HG03469 (cell line): ENCODE measurements around the gene TMEM26.

Experiments
- ATAC-seq: cut with Tn5 transposase; IDR thresholded peaks from one replicate; pipeline ENCODE4 v1.9.1; 2021; ENCODE audit warnings: mild to moderate bottlenecking, moderate library complexity, moderate number of reproducible peaks; ENCODE audit not compliant: unreplicated experiment

Gene TMEM26

DNA sequence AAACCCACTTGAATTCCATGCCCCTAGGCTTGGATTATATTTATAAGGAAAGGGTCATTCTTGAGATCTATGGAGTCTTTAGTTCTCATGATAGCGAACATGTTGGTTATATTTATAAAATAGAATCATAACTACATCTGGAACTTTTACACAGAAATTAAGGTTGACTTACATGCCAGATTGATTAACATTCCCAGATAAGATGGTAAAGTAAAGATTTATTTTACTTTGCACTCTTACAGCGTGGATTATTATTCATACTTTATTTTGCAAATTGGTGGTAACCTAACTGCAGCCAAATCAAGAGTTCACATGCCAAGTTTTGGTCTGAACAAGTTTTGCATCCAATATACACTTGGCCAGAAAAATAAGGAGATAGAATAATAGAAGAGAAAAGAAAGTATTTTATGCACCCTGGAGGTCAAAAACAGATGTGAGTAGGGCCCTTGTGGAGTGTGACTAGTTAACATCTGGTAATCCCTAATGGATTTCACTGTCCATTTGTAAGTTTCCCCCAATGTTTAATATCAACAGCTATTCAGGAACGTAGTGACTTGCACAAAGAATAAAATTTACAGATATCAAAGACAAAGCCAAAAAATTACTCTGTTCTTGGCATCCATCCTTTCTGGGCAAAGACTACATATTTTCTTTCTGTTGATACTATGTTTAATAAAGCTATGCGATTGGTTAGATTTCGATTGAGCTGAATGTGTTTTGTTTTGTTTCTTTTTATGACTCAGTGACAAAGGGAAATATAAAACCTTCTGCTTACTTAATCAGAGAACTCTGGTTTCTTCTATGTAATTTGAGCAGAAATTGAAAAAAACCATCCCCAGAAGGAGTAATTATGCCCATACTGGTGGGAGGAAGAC, 10.1 kb upstream of the TMEM26 start:
- ATAC-seq: no peak

DNA sequence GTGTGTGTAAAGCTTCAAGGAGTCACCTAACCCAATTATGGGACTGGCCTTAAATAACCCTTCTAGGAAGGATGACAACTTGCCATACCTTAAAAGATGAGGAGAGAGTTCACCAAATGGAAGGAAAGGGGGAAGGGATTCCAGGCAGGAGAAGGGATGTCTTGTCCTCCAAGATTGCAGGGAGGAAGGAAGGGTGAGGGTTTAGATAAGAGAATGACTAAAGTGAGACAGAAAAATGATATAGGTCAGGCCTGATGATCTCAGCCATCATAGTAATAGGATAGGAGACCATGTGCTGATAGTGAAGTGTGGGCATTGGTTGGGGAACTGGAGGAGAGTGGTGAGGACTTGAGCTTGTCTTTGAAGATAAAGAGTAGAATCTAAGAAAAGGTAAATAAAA, 7.7 kb upstream of the TMEM26 start:
- ATAC-seq: no peak

DNA sequence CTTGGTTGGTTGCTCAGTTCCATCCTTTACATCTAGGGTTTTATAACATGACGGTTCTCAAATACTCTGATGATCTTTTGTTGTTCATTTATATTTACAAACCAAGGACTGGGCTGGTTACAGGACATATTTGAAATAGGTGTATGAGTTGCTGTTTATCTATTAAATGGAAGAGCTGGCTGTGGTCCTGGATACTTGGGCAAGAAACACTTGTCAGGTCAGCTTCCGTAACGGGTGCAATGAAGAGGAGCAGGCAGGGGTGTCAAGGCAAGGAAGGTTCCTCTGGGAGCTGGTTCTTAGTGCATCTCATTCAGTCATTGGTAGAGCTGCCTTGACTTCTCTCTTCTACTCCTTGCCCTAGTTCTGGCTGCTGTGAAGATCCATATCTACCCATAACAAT, 4.8 kb upstream of the TMEM26 start:
- no peak for ATAC-seq

DNA sequence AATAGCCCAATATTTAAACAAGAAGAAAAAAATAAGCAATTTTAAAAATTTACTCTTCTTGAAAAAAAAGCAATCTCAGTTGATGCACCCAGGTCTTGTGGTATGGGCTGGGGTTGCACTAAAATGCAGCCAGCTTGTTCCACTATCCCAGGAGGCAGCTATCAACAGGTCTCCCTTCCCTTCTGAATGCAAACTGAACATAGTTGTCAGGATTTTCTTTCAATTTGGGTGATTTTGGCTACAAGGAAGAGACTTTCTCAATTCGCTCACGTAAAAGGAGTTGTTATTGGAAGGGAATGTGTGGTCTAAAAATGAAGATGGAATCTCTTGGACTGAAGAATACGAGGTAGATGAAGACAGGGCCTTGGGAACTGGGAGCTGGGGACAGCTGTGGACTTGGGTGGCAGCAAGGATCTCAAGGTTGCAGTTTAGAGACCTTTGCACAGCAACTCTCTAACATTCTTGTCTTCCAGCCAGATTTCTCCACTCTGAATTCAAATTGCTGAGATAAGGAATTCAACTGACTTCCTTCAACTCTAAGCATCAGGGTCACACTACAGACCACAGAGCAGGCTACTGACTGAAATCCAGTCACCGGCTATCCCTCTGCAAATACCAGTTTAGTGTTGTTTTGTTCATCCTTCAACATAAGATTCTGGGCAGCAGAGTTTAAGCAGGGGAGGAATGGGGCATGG, 3.1 kb upstream of the TMEM26 start:
- no peak for ATAC-seq

DNA sequence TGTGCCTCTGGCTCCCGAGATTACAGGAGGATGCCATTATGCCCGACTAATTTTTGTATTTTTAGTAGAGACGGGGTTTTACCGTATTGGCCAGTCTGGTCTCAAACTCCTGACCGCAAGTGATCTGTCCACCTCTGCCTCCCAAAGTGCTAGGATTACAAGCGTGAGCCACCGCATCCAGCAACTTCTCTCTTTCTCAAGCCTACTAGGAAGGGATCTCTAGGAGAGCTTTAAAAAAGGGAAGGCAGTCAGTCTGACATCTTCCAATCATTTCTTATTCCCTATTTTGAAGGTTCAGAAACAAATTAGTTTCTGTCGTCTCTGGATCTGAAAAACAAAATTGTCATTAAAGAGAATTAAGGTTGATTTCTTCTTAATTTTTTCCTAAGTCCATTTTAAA, 2.5 kb upstream of the TMEM26 start:
- ATAC-seq: no peak

DNA sequence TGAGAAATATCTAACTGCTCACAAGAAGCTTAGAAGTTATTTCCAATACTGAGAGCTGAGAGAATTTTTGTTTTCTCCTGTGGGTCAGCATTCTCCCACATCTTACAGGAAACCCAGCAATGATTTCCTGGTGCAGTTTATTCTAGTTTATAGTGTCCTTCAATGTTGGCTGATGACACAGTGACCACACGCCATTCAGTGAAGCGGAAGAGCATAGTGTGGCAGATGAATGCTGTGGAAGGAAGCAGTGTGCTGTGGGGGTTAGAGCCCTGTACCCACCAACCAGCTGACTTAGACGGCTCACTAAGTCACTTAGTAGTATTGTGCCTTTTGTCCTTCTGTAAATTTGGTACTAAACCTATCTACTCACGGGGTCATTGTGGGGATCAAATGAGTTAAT, 1.4 kb upstream of the TMEM26 start:
- no peak for ATAC-seq

DNA sequence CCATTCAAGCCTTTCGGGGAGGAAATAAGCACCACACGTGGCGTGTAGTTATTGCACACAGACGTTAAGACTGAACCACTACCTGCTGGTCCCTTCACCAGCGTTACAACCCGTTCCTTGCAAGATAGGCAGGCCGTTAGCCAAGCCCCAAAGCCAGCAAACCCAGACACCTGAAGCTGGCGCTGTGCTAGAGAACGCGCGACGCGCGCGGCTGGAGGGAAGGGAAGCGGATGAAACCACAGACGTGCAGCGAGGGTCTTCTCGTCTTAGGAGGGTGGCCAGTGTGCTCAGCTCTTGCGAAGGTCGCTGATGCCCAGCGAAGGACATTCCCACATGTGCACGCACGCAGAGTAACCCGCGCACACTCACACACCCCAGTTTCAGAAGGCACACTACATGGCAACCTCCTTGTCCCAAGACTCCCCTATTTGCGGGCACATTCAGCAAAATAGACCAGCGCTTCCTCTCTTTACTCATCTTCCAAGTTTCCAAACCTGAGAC, 980 bp downstream of the TMEM26 start:
- ATAC-seq: no peak

DNA sequence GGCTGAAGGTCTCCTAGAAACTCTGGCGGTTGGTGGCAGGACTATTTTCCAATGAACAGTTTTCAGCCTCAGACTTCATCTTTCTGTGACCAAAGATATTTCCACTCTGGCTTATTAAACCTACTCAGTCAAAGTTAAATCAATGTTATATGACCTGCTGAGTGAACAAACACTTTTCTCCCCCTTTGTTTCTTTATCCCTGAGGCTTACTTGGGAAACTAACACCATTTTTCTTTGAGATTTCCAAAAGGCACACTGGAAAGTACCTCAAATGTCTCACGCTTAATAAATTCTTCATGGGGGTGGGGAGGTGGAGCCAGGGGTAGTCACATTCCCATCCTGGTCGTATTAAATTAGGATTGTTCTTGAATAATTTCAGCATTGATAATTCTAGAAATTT, 1.8 kb downstream of the TMEM26 start:
- no peak for ATAC-seq

DNA sequence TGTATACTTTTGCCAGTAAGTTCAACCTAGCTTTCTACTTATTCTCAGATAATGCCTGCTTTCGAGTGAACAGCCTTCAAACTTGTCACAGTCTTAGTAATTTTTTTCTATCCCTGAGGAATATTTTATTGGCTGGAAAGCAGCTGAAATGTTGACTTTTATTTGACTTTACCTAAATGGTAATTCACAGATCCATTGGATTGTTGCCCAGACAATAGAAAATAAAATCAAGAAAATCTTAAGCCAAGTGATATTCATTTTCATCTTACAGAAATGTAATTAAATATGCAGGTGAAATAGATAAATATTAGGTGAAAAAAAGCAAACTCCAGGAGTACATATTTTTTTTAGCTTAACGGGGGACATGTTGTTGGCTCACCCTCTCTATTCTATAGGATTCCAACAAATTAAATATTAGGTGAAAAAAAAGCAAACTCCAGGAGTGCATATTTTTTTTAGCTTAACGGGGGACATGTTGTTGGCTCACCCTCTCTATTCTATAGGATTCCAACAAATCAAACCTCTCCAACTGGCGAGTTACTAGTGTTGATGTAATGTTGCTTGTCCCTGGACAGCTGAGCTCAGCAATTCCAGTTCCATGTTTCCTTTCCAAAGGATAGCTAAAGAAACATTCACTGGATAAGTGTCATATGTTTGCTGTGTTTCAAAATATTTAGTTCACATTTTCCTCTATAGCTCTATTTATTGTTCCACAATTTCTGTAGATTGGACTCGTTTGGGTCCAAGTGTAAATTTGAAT, 4.2 kb downstream of the TMEM26 start:
- no peak for ATAC-seq

DNA sequence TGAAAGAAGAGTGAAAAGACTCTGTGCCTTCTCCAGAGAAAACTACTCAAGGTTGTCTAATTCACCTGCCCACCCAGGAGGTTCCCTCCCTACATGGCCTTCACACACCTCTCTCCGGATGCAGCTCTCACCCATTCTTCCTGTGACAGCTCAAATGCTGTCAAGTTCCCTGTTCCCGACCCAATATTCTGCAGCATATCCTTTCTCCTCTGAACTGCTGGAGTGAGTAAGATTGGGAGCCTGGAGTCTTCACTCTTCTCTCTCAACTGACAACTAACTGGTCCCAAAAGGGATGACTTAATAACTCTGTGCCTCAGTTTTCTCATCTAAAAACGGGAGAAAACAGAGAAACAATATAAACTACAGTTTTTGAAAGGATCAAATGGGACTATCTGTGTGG, 5.1 kb downstream of the TMEM26 start:
- no peak for ATAC-seq

DNA sequence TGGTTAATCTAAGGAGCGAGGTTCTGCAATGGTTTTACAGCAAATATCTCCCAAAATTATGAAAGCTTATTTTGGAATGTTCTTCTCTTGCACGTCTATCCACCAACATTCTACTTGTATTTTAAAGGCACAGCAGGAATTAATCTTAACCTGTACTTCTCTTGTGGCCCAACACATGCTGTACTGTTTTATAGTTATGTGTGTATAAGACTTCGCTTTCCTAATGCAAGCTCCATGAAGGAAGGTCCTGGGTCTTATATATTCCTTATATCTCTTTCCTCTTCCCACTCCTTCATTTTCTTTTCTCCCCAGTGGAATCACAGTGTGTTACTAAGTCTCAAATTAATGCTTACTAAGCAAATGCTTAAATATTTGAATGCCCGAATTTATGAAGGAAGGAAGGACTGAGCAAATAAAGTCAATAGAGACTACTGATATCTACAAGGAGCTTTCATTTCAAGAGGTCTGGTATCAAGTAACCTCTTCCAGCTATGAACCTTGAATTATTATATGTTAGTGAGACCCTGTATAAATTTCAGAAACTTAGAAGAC, 14.0 kb downstream of the TMEM26 start:
- no peak for ATAC-seq

DNA sequence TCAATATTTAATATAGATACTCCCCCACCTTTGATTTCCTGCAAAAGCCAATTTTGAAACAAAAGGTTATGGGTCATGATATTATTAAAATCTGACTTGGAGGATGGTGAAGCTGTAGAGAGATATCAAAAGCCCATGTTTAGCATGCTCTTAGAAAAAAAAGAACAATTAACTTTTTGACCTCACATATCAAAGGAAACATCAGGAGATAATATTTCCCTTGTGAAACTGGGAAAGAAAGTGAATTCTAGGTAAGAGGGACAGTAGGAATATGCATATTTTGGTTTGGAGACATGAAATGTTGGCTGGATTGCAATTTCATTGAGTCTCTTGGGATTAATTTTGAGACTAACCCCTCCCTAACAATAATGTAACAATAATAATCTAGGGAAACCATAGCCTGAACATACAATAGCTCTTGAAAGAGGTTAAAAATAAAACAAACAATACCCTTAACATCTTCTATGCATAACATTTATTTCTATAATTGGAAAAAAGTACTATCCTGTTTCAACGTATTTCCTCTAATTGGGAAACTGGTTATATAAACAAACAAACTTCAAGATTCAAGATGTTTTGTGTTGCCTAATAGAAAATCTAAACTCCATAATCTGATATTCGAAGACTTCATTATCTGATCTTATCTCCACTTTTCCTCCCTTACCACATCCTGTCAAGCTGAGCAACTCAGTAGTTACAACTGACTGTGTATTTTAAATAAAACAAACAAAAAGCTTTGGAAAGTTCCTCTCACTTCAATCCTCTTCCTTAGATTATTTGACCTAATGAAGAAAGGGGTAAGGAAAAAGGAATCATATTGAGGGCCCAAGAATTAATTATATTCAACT, 14.8 kb downstream of the TMEM26 start:
- no peak for ATAC-seq

DNA sequence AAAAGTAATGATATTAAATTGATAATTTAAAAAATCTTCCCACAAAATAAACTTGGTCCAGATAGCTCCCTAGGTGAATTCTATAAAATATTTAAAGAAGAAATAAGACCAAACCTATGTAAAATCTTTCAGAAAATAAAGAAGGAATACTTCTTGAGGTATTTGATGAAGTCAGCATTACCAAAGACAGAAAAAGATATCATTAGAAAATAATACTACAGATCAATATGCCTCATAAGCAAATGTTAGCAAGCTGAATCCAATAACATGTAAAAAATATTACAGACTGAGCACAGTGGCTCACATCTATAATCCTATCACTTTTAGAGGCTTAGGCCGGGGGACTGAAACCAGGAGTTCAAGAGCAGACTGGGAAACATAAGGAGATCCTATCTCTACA, 30.0 kb downstream of the TMEM26 start:
- ATAC-seq: no peak

DNA sequence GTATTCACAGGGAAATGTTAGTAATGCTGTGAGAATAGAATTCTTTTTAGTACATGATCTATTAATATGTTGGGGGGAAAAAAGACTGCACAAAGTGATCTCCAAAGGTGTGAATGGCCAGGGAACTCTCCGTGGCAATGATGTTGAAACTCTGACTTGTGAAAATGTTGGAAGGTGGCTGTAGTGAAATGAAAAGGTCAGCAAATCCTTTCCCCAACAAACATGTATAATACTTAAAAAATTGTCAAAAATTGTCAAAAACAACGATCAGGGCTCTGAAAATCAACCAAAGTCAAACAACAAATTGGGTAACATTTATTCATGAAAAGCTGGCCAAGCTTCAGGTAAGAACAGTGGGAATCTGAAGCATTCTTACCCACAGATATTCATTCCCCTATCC, 35.5 kb downstream of the TMEM26 start:
- no peak for ATAC-seq

DNA sequence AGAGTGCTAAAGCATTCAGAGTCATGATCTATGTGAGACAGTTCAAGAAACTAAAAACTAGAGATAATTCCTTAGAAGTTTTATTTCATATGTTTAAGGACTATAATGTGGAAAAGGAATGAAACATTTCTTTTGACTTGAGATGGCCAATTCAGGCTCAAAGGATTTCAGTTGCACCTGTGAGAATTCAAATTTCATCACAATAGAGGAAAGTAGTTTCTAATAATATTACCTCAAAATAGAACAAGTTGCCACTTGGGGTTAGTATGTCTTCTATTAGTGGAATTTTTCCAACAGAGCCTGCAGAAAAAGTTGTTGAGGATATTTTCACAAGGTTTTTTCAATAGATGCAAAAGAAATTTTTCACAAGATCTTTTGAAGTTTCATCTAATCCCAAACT, 37.4 kb downstream of the TMEM26 start:
- ATAC-seq: no peak

DNA sequence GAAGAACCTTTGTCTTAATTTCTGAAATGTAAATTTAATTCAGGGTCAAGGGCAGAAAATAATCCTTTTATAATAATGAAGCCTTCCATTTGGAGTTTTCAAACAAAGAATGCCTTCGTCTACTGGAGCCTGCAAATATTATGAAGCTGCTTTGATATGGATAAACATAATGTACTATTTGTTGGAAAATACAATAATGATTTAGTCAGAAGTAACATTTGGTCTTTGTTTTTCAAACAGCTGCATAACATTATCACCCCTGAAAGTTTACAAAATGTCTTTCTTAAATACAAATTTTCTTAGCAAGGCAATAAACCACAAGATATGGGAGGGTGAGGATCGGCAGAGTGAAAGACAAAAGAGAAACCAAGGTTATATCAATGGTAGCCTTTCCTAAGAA, 41.5 kb downstream of the TMEM26 start:
- no peak for ATAC-seq

DNA sequence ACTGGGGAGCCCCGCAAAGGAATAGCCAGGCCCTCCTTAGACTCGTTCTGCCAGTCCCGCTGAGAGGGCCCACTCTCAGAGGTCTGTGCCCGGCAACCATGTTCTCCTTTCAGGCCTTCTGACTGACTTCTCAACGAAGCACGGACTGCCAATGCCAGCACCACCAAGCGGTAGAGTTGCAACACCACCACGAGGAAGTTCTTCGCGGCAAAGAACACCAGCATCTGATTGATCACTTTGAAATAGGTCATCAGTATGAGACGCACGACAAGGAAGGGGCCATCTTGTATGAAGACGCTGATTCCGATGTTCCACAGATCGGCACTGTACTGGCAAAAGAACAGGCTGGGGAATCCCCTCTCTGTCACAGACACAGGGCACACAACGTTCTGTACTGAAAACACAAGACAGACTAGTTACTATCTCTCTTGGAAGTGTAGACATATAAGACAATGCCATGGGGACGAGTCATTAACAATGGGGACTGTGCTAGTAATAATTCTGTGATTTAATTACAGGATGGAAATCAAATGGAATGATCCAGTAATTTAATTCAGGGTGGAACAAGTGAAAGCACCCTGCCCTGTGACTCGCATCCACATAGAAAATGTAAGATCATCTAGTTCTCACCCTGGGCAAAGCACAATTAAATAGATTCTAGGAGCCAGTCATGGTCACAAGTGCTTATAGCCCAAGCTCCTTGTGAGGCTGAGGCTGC, 42.7 kb downstream of the TMEM26 start:
- ATAC-seq: no peak

DNA sequence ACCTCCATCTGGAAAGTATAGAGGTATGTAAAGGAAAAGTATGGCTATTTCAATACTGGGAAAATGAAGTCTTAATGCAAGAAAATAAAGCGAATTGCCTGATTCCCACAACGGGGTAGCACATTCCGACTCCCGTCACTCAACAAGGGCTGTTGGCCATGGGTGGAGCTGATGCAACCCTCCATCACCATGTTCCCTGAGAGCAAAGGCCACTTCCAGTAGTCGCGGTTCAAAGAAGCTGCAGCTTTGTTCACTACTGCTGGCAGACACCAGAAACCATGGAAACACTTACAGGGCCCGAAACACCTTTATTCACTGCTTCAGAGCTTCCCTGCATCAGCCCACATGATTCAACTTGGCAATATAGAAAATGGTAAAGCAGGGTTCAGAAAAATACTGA, 44.0 kb downstream of the TMEM26 start:
- no peak for ATAC-seq

DNA sequence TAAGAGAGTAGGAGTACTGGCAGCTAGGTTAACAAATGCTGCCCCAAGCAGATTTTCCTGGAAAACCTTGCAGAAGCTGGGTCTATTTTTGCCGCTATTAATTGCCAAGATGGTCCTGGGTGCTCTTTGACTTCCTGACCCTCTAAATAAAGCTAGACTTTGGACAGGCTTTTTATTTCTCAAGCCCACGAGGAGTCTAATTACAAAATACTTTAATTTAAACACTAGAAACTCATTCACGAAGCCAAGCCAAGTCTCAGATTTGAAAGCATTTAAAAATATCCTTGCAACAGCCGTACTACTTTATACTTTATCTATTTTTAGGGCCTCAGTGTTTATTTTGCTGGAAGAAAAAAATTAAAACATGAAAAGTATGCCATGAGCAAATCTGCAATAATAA, 45.1 kb downstream of the TMEM26 start:
- ATAC-seq: no peak

DNA sequence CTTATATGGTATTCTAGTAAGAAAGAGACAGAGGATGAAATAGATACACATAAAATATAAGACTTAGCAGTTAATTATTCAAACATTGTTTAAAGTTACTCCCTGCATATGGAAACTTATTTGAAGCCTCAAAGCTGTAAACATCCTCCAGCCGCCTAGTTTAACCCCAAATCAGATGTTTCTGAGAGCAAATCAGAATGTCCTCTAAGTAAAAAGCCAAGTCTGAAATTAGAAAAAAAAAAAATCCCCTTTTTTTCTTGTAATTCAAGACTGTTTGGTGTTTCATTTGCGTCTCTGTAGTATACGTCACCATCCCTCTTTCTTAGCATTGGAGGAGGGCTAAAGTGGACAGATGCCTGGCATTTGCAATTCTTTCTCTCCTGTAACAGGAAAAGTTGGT, 46.4 kb downstream of the TMEM26 start:
- no peak for ATAC-seq
